GM19452 (cell line): ENCODE data around the gene ZNF805.
A peak's percentile ranks its signal among the peaks of the same experiment; 100 is the strongest.
"Not testable (repeated sequence)": the region's sequence is repeated elsewhere in the genome, so short reads cannot be mapped to it uniquely, and the experiment has no call there.

Experiments used
- ATAC-seq: cut with Tn5 transposase; IDR thresholded peaks from one replicate; pipeline ENCODE4 v1.9.1; 2021; ENCODE audit not compliant: unreplicated experiment

The ZNF805 gene

GRCh38 chr19:57267291-57267690 is 26.9 kb downstream of the ZNF805 start:
- ATAC-seq = no peak

GRCh38 chr19:57269515-57270250 is 29.3 kb downstream of the ZNF805 start:
- no peak for ATAC-seq

DNA sequence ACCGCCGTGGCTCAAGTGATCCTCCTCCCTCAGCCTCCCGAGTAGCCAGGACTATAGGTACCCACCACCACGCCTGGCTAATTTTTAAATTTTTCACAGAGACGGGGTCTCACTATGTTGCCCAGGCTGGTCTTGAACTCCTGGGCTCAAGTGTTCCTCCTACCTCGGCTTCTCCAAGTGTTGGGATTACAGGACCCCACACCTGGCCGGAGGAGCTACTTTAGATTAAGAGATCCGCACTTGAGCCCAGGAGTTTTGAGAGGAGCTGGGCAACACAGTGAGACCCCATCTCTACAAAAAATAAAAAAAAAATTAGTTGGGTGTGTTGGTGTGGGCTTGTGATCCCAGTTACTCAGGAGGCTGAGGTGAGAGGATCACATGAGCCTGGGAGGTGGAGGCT is 30.8 kb downstream of the ZNF805 start:
- no peak for ATAC-seq

GRCh38 chr19:57273014-57273413 is 32.6 kb downstream of the ZNF805 start:
- no peak for ATAC-seq

GRCh38 chr19:57276430-57276829 is 36.0 kb downstream of the ZNF805 start:
- no peak for ATAC-seq

- not testable (repeated sequence) for ATAC-seq
These were observed 38.0 kb downstream of the ZNF805 start for GRCh38 chr19:57278481-57278880.

DNA sequence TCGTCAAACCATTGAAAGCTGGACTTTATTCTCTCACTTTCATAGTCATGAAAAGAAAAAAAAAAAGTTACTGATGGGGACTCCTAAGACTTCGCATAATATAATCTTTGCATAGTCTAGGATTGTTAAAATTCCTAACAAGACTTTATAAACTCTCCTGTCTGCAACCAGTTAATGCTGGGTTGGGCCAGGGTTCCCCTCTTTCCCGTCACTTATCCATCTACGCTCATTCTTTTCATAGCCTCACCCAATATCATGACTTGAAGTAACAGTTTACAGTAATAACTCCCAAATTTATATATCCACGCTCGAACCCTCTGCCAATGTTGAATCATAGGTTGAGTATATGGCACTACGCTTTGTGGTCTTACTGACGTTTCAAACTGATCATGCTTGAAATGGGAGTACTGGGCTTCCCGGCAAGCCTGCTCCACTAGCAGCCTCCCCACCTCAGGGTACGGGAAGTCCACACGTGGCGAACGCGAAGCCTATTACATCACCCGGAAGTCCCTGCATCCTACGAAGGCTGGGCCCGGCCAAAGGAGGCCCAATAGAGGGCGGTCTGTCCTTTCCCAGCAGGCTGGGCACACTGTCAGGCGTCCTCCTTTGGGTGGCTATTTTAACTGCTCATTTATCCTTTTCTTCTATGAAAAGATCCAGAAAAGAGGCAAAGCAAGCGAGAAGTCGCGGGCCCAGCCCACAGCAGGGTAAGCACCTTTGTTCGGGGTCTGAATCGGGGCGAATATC is 39.2 kb downstream of the ZNF805 start:
- peak; percentile 62 for ATAC-seq

GRCh38 chr19:57280165-57280961 is 39.9 kb downstream of the ZNF805 start, which contains the start of gene ZNF460:
ZNF460 (plus strand) TSS chr19:57280485; CDS start chr19:57280807, 322 bp downstream.
- ATAC-seq = peak; percentile 72

GRCh38 chr19:57280962-57281400 is 40.5 kb downstream of the ZNF805 start:
- ATAC-seq = no peak

DNA sequence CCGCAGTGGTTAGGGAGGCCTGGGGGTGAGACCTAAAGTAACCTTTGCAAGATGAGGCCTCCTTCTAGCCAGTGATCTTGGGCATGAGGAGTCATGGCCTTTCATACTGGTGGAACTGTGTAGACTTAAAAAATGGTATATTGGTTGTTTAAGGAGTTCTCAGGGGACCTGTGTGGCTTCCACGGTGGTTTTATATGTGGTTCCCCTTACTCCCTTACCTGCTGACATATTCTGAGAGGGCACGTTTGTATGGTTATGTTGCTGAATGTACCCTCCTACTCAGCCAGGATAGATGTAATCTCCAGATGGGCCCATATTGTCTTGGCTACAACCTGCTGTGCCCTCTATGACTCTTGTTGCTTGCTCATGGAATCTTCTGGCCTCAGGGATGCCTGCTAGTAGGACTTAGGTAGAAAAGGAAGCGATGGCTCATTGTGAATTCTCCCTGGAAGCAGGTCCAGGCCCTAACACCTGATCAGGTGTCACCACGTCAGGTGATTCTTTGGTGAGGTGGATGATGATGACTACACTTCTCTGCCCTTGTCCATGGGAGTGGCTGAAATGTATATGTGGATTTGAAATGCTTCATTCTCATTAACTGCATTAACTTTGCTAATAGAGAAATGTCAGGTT is 41.7 kb downstream of the ZNF805 start:
- ATAC-seq = no peak

DNA sequence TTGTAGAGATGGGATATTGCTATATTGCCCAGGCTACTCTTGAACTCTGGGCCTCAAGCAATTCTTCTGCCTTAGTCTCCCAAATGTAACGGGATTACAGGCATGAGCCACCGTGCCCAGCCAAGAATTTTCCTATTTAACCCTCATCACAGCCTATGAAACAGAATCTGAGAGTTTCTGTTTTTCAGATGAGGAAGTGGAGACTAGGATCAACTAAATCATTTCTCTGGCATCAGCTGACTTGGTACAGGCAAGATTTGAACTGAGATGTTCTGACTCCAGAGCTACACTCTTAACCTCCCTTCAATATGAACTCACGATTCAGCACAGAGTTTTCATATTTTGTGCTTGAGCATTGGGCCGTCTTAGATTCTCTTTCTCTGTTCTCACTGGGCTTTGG is 47.9 kb downstream of the ZNF805 start:
- ATAC-seq = no peak

DNA sequence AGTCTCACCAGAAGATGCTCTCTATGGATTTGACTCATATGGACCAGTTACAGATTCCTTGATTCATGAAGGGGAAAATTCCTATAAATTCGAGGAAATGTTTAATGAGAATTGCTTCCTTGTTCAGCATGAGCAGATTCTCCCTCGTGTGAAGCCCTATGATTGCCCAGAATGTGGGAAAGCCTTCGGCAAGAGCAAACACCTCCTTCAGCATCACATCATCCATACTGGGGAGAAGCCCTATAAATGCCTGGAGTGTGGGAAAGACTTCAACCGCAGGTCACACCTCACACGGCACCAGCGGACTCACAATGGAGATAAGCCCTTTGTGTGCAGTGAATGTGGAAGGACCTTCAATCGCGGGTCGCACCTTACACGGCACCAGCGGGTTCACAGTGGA is 50.5 kb downstream of the ZNF805 start:
- no peak for ATAC-seq

DNA sequence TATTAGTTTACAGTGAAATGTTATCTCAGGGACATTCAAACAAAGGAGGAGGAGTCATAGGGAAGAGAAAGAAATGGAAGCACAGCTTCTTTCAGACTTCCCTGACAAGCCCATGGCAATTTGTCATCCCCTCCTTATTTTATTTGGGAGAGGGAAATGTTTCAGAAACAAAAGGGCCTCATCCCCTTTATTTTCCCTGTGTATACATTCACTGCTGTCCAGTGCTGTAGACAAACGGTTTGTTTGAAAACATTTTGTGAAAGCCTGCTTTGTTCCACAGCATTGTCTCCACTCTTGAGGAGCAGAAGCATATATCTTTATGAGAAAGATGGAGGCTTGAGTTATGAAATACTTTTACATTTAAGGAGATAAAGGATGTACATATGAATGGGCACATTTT is 52.1 kb downstream of the ZNF805 start:
- ATAC-seq = no peak

DNA sequence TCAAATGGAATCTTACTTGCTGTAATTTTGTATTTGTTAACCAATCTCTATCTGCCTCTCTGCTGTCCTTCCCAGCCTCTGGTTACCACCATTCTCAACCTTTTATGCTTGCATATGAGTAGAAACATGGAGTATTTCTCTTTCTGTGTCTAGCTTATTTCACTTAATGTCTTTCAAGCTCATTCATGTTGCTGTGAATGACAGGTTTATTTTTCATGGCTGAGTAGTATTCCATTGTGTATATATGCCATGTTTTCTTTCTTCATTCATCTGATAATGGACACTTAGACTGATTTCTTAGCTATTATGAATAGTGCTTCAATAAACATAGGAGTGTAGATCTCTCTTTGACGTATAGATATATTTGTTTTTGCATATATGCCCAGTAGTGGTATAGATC is 53.3 kb downstream of the ZNF805 start:
- ATAC-seq = no peak

GRCh38 chr19:57302020-57302465 is 61.6 kb downstream of the ZNF805 start:
- ATAC-seq = no peak

- no peak for ATAC-seq
These were observed 62.4 kb downstream of the ZNF805 start for GRCh38 chr19:57302727-57303401.
